ENCODE results near the gene STYXL2. TPM values are rescaled to one million over a fixed set of nuclear protein-coding genes. Genes with fewer than 3 reads are reported as not detected.

The STYXL2 gene
- total and polyA plus RNA-seq, 2 donors (not counting 1 experiment from before 2014, with no cell fraction given) = not detected

- Mint-ChIP-seq H3K4me3 (no peak overlapping the region), H3K27ac (no peak overlapping the region), H3K4me1 (peaks cover 4% of the 10 kb centered on the region), H3K9me3 (ENCODE audit: insufficient read depth) (no peaks in the 10 kb centered on the region), H3K27me3 (peaks cover 7% of the 10 kb centered on the region)
- H3K27ac ChIP-seq (ENCODE audit: low read length in 2 of 2) = no peak overlapping the region
- H3K9ac ChIP-seq (ENCODE audit: low read length) = no peak overlapping the region
- H2AFZ ChIP-seq (ENCODE audit: insufficient read depth, low read depth, low read length, poor library complexity, severe bottlenecking) = peak overlapping the region; percentile 9
- ATAC-seq (ENCODE audit: low read depth) (no peak), DNase-seq (peak; percentile 42)
- no peaks in the 10 kb centered on the region for H3K36me3 ChIP-seq (replicated peaks in 1 of 2; ENCODE audit: control extremely low read depth in 1 of 2, control insufficient read depth in 1 of 2, extremely low read depth in 1 of 2, insufficient read depth in 2 of 2, low read length in 1 of 2)
- intact Hi-C loops (cut with micrococcal nuclease) = loop anchor here (5.0 kb wide), 1 partner anchor 80 kb away; the partner anchor contains the start of gene ILDR2
- no peak overlapping the region for H3K4me3 ChIP-seq (ENCODE audit: control extremely low read depth in 1 of 5, extremely low read depth in 1 of 5, insufficient read depth in 1 of 5, low read depth in 2 of 5, low read length in 4 of 5)
- H3K9me3 ChIP-seq (ENCODE audit: control extremely low read depth in 1 of 3, control insufficient read depth in 2 of 3, insufficient read depth in 1 of 3, low read length in 2 of 3) = no peaks in the 10 kb centered on the region
- TF ChIP-seq EZH2 (IDR thresholded peaks at IDR 0.05; ENCODE audit: borderline replicate concordance, insufficient read depth, low read depth, low read length, poor library complexity, severe bottlenecking) (no peak), CTCF (IDR thresholded peaks at IDR 0.05) (peak; percentile 10)
- POLR2A ChIA-PET = no interaction called here
- H4K20me1 ChIP-seq (ENCODE audit: control insufficient read depth, insufficient read depth, low read length, poor library complexity, severe bottlenecking) = no peaks in the 10 kb centered on the region
- WGBS (ENCODE audit: insufficient coverage) = 51% methylated on average over 6 of the region's 6 CpGs
- no peak overlapping the region for H3K4me2 ChIP-seq (replicated peaks; ENCODE audit: low read depth, low read length, poor library complexity, severe bottlenecking)
- H3K27me3 ChIP-seq (replicated peaks in 1 of 4; ENCODE audit: control extremely low read depth in 1 of 4, control insufficient read depth in 3 of 4, insufficient read depth in 4 of 4, low read length in 3 of 4) = peaks cover 0 to 10% (median 0%) of the 10 kb centered on the region in 4 experiments
- H3K4me1 ChIP-seq (ENCODE audit: control insufficient read depth in 2 of 2, insufficient read depth in 2 of 2, low read length in 2 of 2) = peaks cover 3 to 6% of the 10 kb centered on the region in 2 donors
- no peaks in the 10 kb centered on the region for H3K79me2 ChIP-seq (ENCODE audit: control insufficient read depth, insufficient read depth, low read length)
- CTCF ChIA-PET = interaction anchor here (0.9 to 17.0 kb wide), 13 partner anchors 13 to 1133 kb away, joined by 3 to 944 read pairs (median 4); partner anchors contain the start of gene POU2F1
Measured at GRCh38 chr1:167057241-167057688, 36.6 kb upstream of the STYXL2 start.

- H3K4me1 ChIP-seq (ENCODE audit: control insufficient read depth in 2 of 2, insufficient read depth in 2 of 2, low read length in 2 of 2) = peaks cover 3 to 6% of the 10 kb centered on the region in 2 donors
- peaks cover 0 to 10% (median 0%) of the 10 kb centered on the region in 4 experiments for H3K27me3 ChIP-seq (replicated peaks in 1 of 4; ENCODE audit: control extremely low read depth in 1 of 4, control insufficient read depth in 3 of 4, insufficient read depth in 4 of 4, low read length in 3 of 4)
- no peak overlapping the region for H3K4me3 ChIP-seq (ENCODE audit: control extremely low read depth in 1 of 5, extremely low read depth in 1 of 5, insufficient read depth in 1 of 5, low read depth in 2 of 5, low read length in 4 of 5)
- TF ChIP-seq EZH2 (IDR thresholded peaks at IDR 0.05; ENCODE audit: borderline replicate concordance, insufficient read depth, low read depth, low read length, poor library complexity, severe bottlenecking) (no peak), CTCF (IDR thresholded peaks at IDR 0.05) (peak; percentile 99)
- DNase-seq (peak; percentile 79), ATAC-seq (ENCODE audit: low read depth) (peak; percentile 79)
- no peaks in the 10 kb centered on the region for H3K9me3 Mint-ChIP-seq (ENCODE audit: insufficient read depth)
- no peaks in the 10 kb centered on the region for H3K9me3 ChIP-seq (ENCODE audit: control extremely low read depth in 1 of 3, control insufficient read depth in 2 of 3, insufficient read depth in 1 of 3, low read length in 2 of 3)
- H3K9ac ChIP-seq (ENCODE audit: low read length) = no peak overlapping the region
- H4K20me1 ChIP-seq (ENCODE audit: control insufficient read depth, insufficient read depth, low read length, poor library complexity, severe bottlenecking) = no peaks in the 10 kb centered on the region
- peaks cover 3% of the 10 kb centered on the region for H3K27me3 Mint-ChIP-seq
- WGBS (ENCODE audit: insufficient coverage) = 22% methylated on average over 17 of the region's 17 CpGs
- ChIA-PET POLR2A (interaction anchor here (1.9 kb wide), 1 partner anchor 149 kb away, joined by 6 read pairs; no protein-coding TSS in a partner anchor), CTCF (interaction anchor here (0.6 to 17.0 kb wide), 65 partner anchors 8 to 1005 kb away, joined by 3 to 944 read pairs (median 4); partner anchors contain the start of genes GPA33, ILDR2, POU2F1 and STYXL2)
- no peak overlapping the region for H3K4me3 Mint-ChIP-seq
- intact Hi-C loops (cut with micrococcal nuclease) = loop anchor here (1.0 to 5.0 kb wide), 2 partner anchors 82 to 149 kb away; partner anchors contain the start of gene ILDR2
- H2AFZ ChIP-seq (ENCODE audit: insufficient read depth, low read depth, low read length, poor library complexity, severe bottlenecking) = peak overlapping the region; percentile 67
- peaks cover 4% of the 10 kb centered on the region for H3K4me1 Mint-ChIP-seq
- H3K27ac Mint-ChIP-seq = no peak overlapping the region
- H3K27ac ChIP-seq (ENCODE audit: low read length in 2 of 2) = no peak overlapping the region
- peak overlapping the region; percentile 55 for H3K4me2 ChIP-seq (replicated peaks; ENCODE audit: low read depth, low read length, poor library complexity, severe bottlenecking)
- no peaks in the 10 kb centered on the region for H3K36me3 ChIP-seq (replicated peaks in 1 of 2; ENCODE audit: control extremely low read depth in 1 of 2, control insufficient read depth in 1 of 2, extremely low read depth in 1 of 2, insufficient read depth in 2 of 2, low read length in 1 of 2)
- H3K79me2 ChIP-seq (ENCODE audit: control insufficient read depth, insufficient read depth, low read length) = no peaks in the 10 kb centered on the region
Measured at GRCh38 chr1:167059045-167059808, 34.6 kb upstream of the STYXL2 start.

Measured in B cell (primary cell).